GM12878 (cell line): ENCODE results near the gene GMDS. TPM values are rescaled to one million over a fixed set of nuclear protein-coding genes. Genes with fewer than 3 reads are reported as not detected.
A peak's percentile ranks its signal among the peaks of the same experiment; 100 is the strongest.

Experiments
- ATAC-seq: fragments of 200-7000 bp; cut with Tn5 transposase; 3 replicates; pipeline ENCODE4 v1.9.1; 2020; ENCODE audit warnings: mild to moderate bottlenecking, moderate library complexity
- BruUV-seq: library from RNA; stranded (reverse); fragments of 400-500 nt; replicated peaks from 2 replicates; lab custom pipeline; 2021; lab: Mats Ljungman, UMichigan
- CTCF ChIA-PET: fragments of 300-600 bp; sonication (Branson Sonifier 250); formaldehyde crosslinking; extraction: SDS; loops from one replicate; lab custom pipeline; 2021; ENCODE audit warnings: inconsistent platforms; lab: Yijun Ruan, JAX
- POLR2A ChIA-PET: fragments of 350-600 bp; formaldehyde crosslinking; extraction: SDS; loops from one replicate; lab custom pipeline; 2021; ENCODE audit warnings: inconsistent platforms; lab: Charles Lee
- RAD21 ChIA-PET: fragments of 300-600 bp; sonication (Branson Sonifier 250); formaldehyde crosslinking; loops from one replicate; lab custom pipeline; 2023; ENCODE audit warnings: antibody characterized with exemption; ENCODE audit not compliant: unreplicated experiment; lab: Charles Lee
- SMC1A ChIA-PET: fragments of 300-600 bp; sonication (Branson Sonifier 250); formaldehyde crosslinking; loops from one replicate; lab custom pipeline; 2023; ENCODE audit not compliant: unreplicated experiment, uncharacterized antibody; lab: Charles Lee
- DNase-seq: peaks from one replicate; pipeline ENCODE4 v3.0.0-alpha.2; 2011; ENCODE audit warnings: low read depth, low spot score
- FAIRE-seq: peaks from 3 replicates; lab custom pipeline; 2011; peaks lifted over from hg19 to GRCh38; lab: Jason Lieb, UNC
- H2AFZ ChIP-seq: 2 replicates; pipeline ENCODE4 v1.6.0; 2011; ENCODE audit warnings: low read depth, low read length, control low read depth; ENCODE audit not compliant: control insufficient read depth
- H3K27ac ChIP-seq: 2 replicates; pipeline ENCODE4 v1.5.1; 2011; ENCODE audit warnings: control low read depth; ENCODE audit not compliant: control insufficient read depth, insufficient read depth
- H3K27me3 ChIP-seq, 2 experiments: replicated peaks in 1 of 2; 2 replicates each; pipeline versions ENCODE4 v1.6.0 to v1.6.1; 2011; ENCODE audit warnings: low read length in 1 of 2; ENCODE audit not compliant: control insufficient read depth in 2 of 2, insufficient read depth in 2 of 2
- H3K36me3 ChIP-seq, 2 experiments: 2 replicates each; pipeline ENCODE4 v1.5.1; 2011; ENCODE audit warnings: low read length in 1 of 2; ENCODE audit not compliant: control insufficient read depth in 2 of 2, insufficient read depth in 2 of 2
- H3K4me1 ChIP-seq: 2 replicates; pipeline ENCODE4 v1.6.1; 2011; ENCODE audit warnings: mild to moderate bottlenecking, low read length, moderate library complexity, mixed read lengths; ENCODE audit not compliant: control insufficient read depth, insufficient read depth
- H3K4me2 ChIP-seq: 2 replicates; pipeline ENCODE4 v1.6.0; 2011; ENCODE audit warnings: control low read depth; ENCODE audit not compliant: control insufficient read depth, insufficient read depth
- H3K4me3 ChIP-seq: fragments of 200-600 bp; sonication (generic); 2 replicates; pipeline ENCODE4 v1.5.1; 2016
- H3K79me2 ChIP-seq: 2 replicates; pipeline ENCODE4 v1.6.0; 2011; ENCODE audit warnings: low read length; ENCODE audit not compliant: control insufficient read depth, insufficient read depth
- H3K9ac ChIP-seq: 2 replicates; pipeline ENCODE4 v1.8.0; 2011; ENCODE audit warnings: low read length, control low read depth, mixed read lengths; ENCODE audit not compliant: control insufficient read depth, insufficient read depth
- H3K9me3 ChIP-seq: replicated peaks from 3 replicates; pipeline ENCODE4 v1.5.1; 2011; ENCODE audit warnings: mild to moderate bottlenecking, low read length; ENCODE audit not compliant: control insufficient read depth, insufficient read depth
- H4K20me1 ChIP-seq: 2 replicates; pipeline ENCODE4 v1.6.0; 2011; ENCODE audit not compliant: control insufficient read depth, insufficient read depth
- BCLAF1 ChIP-seq: fragments of 450-650 bp; IDR thresholded peaks from 2 replicates; pipeline ENCODE4 v1.6.1; 2017; ENCODE audit warnings: antibody characterized with exemption, mild to moderate bottlenecking, moderate library complexity
- CHD2 ChIP-seq: IDR thresholded peaks from 2 replicates; pipeline ENCODE4 v1.6.1; 2011; ENCODE audit warnings: low read depth, low read length, improper control_type of control experiment, borderline replicate concordance
- PBX3 ChIP-seq: IDR thresholded peaks from 2 replicates; pipeline ENCODE4 v1.6.1; 2011; ENCODE audit warnings: mild to moderate bottlenecking, low read depth, low read length, moderate library complexity; ENCODE audit not compliant: insufficient replicate concordance
- RCOR1 ChIP-seq: conservative IDR thresholded peaks from 2 replicates; pipeline ENCODE4 v1.6.1; 2012; ENCODE audit warnings: low read depth, low read length, improper control_type of control experiment
- RUNX3 ChIP-seq: IDR thresholded peaks from 2 replicates; pipeline ENCODE4 v1.6.1; 2012; ENCODE audit warnings: low read length, inconsistent platforms
- TCF7 ChIP-seq: IDR thresholded peaks from 2 replicates; pipeline ENCODE4 v1.6.1; 2014; ENCODE audit warnings: antibody characterized with exemption, borderline replicate concordance
- USF1 ChIP-seq: IDR thresholded peaks from 2 replicates; pipeline ENCODE4 v1.6.1; 2011; ENCODE audit warnings: borderline replicate concordance, low read depth, mild to moderate bottlenecking, moderate library complexity, mixed read lengths, low read length; ENCODE audit not compliant: insufficient read depth; ENCODE audit errors: extremely low read length
- USF2 ChIP-seq: IDR thresholded peaks from 2 replicates; pipeline ENCODE4 v1.6.1; 2011; ENCODE audit warnings: low read depth, low read length, improper control_type of control experiment, borderline replicate concordance
- ZBTB40 ChIP-seq: fragments of 450-650 bp; IDR thresholded peaks from 2 replicates; pipeline ENCODE4 v1.6.1; 2016; ENCODE audit warnings: mild to moderate bottlenecking, moderate library complexity, borderline replicate concordance
- ZNF24 ChIP-seq: fragments of 450-650 bp; IDR thresholded peaks from 2 replicates; pipeline ENCODE4 v1.6.1; 2017; ENCODE audit warnings: antibody characterized with exemption, mild to moderate bottlenecking
- WGBS: methylation state at CpG from one replicate; pipeline ENCODE4 v1.1.6; 2016; ENCODE audit warnings: low lambda C conversion rate; ENCODE audit not compliant: insufficient replicate concordance, insufficient coverage; ENCODE audit errors: missing lambda C conversion rate; 5-methylcytosine and 5-hydroxymethylcytosine counted together
- in situ Hi-C: fragments of 300-500 bp; cut with MboI; formaldehyde crosslinking; loops from 9 replicates; pipeline ENCODE4 v1.14.3; 2018; ENCODE audit warnings: mixed read lengths
- intact Hi-C: fragments of 100-400 bp; cut with micrococcal nuclease; formaldehyde crosslinking; loops from one replicate; pipeline ENCODE4 v1.14.2; 2022; ENCODE audit not compliant: unreplicated experiment
- polyA plus RNA-seq, 11 experiments: library from polyadenylated mRNA; depleted of rRNA in 4 of 11; unstranded in 6 of 11; stranded (reverse) in 5 of 11; fragments of >200 nt; fragmentation: Nextera tagmentation in 4 of 11; fragmentation: Illumina TruSeq in 1 of 11; extraction: Ambion mirVana in 4 of 11; extraction: Trizol in 1 of 11; gene quantifications; 1 replicate in 1 of 11; 2 replicates in 10 of 11; pipeline versions ENCODE4 v1.2.1 to v1.2.3, GENCODE V29; 2011 to 2016; ENCODE audit warnings: inconsistent platforms in 2 of 11, missing spikeins in 2 of 11, low read depth in 1 of 11
- total RNA-seq, 4 experiments: library from RNA; depleted of rRNA in 3 of 4; stranded (reverse); fragments of >200 nt in 3 of 4; fragmentation: Illumina TruSeq in 1 of 4; extraction: Trizol in 1 of 4; gene quantifications; 2 replicates each; pipeline versions ENCODE4 v1.2.1 to v1.2.3, GENCODE V29; 2013 to 2021

The GMDS gene
- total and polyA plus RNA-seq, 10 of the 15 experiments (the other 5 are each of a cell fraction or from before 2014, with no cell fraction given) = 0.61 to 53.8 (median 29.3) TPM

- TF ChIP-seq ZBTB40 (no peak), RCOR1 (no peak), TCF7 (no peak)
Measured at GRCh38 chr6:2213086-2213485, 32.3 kb downstream of the GMDS start (continued).

GRCh38 chr6:2209226-2209809 is 36.1 kb downstream of the GMDS start:
- no peak overlapping the region for H3K9ac ChIP-seq
- no peaks in the 10 kb centered on the region for H3K79me2 ChIP-seq
- no TSS peak for BruUV-seq
- WGBS = 61% methylated on average over 6 of the region's 6 CpGs
- H3K9me3 ChIP-seq = no peaks in the 10 kb centered on the region
- no peaks in the 10 kb centered on the region for H4K20me1 ChIP-seq
- H3K27me3 ChIP-seq = no peaks in the 10 kb centered on the region
- H3K4me2 ChIP-seq = no peak overlapping the region
- POLR2A ChIA-PET = no interaction called here
- CTCF ChIA-PET = interaction anchor here (0.7 to 5.4 kb wide), 36 partner anchors 10 to 630 kb away, joined by 3 to 177 read pairs (median 5); no protein-coding TSS in a partner anchor
- no peak overlapping the region for H2AFZ ChIP-seq
- no peak overlapping the region for H3K27ac ChIP-seq
- no peak overlapping the region for H3K4me3 ChIP-seq
- RAD21 ChIA-PET = interaction anchor here (0.5 to 4.7 kb wide), 18 partner anchors 12 to 1080 kb away, joined by 3 to 74 read pairs (median 4); no protein-coding TSS in a partner anchor
- DNase-seq (peak; percentile 15), FAIRE-seq (peak; percentile 73), ATAC-seq (peak; percentile 99)
- SMC1A ChIA-PET = interaction anchor here (0.6 to 4.6 kb wide), 24 partner anchors 9 to 752 kb away, joined by 3 to 56 read pairs (median 4); no protein-coding TSS in a partner anchor
- no peaks in the 10 kb centered on the region for H3K4me1 ChIP-seq
- intact Hi-C loops (loop anchor here (1.0 to 5.0 kb wide), 2 partner anchors 145 to 423 kb away; no protein-coding TSS in a partner anchor), in situ Hi-C loops (loop anchor here (5.0 kb wide), 1 partner anchor 143 kb away; no protein-coding TSS in a partner anchor)
- H3K36me3 ChIP-seq = no peaks in the 10 kb centered on the region
- no peak for TF ChIP-seq CHD2
- no peak for TF ChIP-seq PBX3
- no peak for TF ChIP-seq USF1
- peak; percentile 57; the same call in 1 of the 2 replicates for TF ChIP-seq RUNX3
- TF ChIP-seq ZNF24 = no peak
- no peak for TF ChIP-seq USF2
- TF ChIP-seq BCLAF1 = no peak
